Measurements from ENCODE around the gene RNU1-1.
"Not testable (repeated sequence)": the region's sequence is repeated elsewhere in the genome, so short reads cannot be mapped to it uniquely, and the experiment has no call there.

Gene RNU1-1

DNA sequence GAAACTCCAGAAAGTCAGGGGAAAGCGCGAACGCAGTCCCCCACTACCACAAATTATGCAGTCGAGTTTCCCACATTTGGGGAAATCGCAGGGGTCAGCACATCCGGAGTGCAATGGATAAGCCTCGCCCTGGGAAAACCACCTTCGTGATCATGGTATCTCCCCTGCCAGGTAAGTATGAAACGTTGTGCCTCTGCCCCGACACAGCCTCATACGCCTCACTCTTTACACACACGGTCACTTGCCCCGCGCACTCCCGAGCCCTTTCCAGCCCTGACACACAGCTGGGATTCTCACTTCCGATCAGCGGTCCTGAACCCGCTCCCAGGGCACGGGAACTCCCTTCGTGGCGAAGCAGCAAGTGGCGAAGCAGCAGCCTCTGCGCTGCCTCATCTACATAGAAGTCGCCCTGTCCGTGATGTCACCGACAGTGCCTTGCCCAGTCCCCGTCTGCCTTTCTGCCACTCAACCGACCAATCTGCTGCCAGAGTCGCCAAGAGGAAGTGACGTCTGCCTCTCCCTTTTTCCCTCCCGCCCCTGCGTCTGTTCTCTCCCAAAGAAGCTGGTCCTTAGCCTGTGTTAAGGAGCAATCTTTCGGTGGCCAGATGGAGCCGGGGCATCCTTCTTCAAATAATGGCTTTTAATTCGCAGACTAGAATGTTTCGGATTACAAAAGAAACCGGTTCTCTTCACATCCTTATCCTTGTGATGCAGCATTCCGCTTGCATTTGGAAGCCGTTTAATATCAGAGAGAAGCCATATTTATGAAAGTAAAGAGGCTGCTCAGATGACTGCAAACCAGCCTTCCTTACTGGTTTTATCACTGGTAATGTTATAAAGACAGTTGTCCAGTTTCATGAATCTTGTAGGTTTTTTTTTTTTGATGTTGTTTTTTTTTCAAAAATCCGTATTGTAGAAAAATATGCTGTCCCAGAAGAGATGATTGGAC, at the start of gene RNU1-1:
Gene RNU1-1, minus strand, starts transcription at position 179 of the 949 bp plus-strand sequence.
- DNase-seq: peak; percentile 64

DNA sequence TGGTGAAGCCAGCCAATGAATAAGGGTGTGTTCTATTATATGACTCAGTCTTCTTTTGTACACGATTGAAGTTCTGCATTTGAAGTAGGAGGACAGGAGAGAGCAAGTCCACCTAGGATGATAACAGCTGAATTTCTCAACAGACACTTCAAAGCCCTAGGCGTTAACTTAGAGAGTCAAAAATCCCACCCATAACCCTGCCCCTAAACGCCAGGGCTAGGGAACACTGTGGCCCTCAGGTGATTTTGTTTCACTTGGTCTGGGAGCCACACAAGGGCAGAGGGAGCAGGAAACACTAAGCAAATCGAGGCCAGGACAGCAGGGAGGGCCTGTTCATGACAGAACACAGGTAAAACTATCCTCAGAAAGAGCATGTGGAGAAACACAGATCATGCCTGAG, 47.0 kb upstream of the RNU1-1 start:
- DNase-seq: not testable (repeated sequence)

DNA sequence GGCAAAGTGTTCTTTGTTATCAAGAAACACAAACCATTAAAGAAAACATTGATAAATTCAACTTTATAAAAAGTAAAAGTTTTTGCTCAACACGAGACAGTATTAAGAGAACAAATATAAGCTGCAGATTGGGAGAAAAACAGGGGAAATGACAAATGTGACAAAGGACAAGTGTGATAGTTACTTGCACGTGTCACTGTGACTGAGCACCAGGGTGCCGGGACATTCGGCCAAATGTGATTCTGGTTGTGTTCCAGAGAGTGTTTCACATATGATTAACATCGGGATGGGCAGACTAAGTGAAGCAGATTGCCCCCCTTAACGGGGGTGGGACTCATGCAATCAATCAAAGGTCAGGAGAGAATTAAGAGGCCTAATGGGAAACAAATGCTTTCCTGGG, 46.4 kb upstream of the RNU1-1 start:
- not testable (repeated sequence) for DNase-seq

DNA sequence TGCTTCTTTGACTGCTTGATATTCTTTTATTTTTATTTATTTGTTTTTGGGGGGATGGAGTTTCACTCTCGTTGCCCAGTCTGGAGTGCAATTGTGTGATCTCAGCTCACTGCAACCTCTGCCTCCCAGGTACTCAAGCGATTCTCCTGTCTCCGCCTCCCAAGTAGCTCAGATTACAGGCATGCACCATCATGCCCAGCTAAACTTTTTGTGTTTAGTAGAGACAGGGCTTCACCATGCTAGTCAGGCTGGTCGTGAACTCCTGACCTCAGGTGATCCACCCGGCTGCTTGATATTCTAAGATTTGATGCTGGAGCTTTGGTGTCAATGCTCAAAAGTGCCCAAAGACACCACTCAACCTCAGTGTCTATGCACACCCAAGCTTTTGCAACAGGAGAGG, 45.6 kb upstream of the RNU1-1 start:
- DNase-seq: not testable (repeated sequence)

DNA sequence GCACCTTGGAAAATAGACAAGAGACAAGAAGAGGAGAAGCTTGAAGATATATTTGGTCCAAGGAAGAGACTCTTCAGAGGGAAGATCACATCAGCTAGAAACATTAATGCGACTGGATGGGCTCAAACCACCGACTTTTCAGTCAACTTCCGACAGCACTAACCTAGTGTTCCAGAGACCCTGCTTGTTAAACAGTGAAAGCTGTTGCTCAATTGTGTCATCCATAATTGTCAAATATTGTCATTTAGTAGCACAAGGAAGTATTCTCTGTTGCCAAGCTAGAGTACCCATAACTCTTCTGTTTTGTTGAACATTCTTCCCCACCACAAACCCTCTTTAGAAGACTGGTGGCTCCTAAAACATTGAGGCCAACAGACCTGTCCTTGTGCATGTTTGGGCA, 42.9 kb upstream of the RNU1-1 start:
- DNase-seq: not testable (repeated sequence)

DNA sequence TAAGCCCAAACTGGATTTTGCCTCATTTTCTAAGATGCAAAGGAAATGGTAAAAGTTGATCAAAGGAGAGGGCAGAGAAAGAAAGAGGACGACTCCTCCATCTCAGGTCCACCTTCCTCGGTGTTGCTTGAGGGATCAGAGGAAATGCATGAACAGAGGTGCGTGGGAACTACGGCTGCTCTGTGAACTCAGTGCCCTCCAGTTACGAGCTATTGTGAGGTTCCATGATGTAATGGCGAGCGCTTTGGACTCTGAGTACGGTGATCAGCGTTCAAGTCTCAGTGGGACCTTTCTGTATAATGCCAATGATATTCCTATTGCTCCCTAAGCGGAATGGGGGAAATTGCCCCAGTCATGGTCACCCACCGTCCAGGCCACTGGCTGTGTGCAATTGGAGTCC, 39.2 kb upstream of the RNU1-1 start:
- DNase-seq: not testable (repeated sequence)

DNA sequence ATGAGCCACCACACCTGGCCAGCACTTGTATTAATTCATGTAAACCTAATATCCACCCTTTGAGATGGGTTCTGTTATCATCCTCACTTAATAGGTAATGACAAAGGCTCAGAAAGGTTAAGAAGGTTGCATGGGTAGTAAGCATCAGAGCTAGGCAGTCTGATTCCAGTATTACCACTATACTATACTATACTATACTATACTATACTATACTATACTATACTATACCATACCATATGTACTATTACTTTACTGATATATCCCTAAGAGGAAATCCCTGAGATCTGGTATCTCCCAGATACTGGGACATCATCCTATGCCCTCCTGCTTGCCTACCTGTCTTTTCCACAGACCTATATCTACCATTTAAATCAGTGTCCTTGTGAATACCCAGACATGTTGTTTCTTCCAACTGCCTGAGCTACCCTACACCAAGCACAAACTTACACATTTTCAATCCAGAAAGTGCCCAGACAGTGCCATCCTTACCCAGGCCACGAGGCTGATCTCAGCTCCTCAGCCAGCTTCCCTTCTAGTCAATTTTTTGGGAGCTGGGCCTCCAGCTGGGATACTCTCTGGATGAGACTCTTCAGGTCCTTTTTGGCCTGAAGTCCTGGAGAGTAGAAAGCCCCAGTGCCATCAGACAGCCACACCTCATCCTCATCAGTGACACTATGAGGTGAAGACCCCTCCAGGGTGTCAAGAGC, 36.3 kb upstream of the RNU1-1 start:
- DNase-seq: not testable (repeated sequence)

DNA sequence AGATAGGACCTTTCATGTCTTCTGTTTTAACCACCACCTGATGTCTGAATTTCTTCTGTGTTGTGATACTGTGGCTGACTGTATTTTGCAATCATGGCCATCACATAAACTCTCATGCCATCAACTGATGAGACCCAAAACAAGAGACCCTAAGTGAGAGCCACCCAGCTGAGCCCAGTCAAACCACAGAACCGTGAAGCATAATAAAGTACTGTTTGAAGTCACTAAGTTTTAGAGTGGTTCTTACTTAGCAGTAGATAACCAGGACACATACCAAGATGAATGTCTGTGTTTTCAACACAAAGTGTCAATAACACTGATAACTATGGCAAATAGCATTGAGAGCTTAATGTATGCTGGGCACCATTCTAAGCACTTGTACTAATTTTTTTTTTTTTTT, 35.5 kb upstream of the RNU1-1 start:
- DNase-seq: not testable (repeated sequence)

DNA sequence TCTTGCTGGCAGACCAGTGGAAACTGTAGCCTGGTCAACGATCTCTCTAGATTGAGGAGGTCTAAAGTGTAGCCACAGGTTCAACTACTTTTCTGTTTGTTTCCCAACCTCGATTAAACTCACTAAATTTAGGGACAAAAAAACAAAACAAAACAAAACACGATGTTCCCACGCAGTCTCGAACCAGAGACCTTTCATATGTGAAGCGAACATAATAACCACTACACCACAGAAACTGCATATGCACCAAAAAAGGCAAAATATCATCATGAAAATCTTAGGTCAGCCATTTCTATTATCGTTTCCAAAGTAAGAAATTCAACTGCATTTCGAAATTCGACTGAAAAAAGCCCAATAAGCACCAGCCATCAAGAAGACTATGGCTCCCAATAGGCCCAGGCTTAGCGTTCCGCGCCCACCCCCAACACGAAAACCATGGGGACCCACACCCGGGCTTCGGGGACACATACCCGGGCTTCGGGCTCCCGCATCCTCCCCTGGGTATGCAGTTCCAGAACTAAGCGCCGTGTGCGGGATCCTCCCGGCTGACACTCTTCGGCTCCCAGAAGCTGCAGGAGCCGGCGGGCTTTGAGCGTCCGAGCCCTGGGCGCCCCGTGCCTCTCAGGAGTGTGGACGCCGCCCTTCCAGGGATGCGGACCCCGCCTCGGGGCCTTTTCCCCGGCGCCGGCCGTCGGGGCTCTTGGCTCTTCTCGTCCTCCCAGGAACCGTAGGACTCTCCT, 33.6 kb upstream of the RNU1-1 start:
- DNase-seq: not testable (repeated sequence)

DNA sequence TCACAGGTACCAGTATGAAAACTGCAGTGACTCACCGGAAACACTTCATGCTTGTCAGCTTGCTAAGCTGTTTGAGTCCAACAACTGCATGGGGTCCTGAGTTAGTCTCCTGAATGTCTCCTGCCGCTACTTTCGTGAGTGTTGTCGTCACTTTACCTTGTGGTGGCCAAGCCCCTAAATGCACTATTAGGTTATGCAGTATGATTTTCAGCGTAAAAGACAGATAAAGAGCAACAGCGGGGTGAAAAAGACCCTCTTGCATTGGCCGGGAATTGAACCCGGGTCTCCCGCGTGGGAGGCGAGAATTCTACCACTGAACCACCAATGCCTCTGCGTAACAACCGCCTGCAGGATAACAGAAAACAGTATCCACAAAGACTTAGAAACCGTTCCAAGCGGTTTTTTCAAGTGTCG, 31.6 kb upstream of the RNU1-1 start:
- not testable (repeated sequence) for DNase-seq

DNA sequence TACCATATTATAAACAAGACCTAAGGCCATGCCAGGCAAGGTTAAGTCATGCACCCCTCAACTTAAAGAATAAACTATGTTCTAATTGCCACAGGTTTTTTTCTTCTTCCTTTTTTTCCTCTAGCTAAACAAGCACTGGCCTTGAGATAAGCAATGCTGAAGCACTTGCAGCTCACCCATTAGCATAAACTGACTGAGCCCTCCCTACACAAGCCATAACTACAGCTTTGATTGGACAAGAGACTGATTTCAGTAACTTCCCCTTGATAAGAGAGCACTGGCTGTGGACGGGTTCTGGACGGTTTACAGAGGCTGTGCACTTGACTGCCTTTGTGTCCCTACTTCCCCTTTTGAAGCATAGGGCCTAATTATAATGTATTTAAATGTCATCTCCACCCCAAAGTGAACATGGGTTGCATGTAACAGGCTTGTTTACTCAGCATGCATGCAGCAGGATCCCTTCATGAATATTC, 26.4 kb upstream of the RNU1-1 start:
- DNase-seq: not testable (repeated sequence)

DNA sequence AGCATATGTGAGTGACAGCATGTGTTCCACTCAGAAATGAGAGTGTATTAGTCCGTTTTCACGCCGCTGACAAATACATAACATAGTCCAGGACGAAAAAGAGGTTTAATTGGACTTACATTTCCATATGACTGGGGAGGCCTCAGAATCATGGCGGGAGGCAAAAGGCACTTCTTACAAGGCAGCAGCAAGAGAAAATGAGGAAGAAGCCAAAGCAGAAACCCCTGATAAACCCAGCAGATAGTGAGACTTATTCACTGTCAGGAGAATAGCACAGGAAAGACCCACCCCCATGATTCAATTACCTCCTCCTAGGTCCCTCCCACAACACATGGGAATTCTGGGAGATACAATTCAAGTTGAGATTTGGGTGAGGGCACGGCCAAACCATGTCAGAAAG, 23.4 kb upstream of the RNU1-1 start:
- not testable (repeated sequence) for DNase-seq

DNA sequence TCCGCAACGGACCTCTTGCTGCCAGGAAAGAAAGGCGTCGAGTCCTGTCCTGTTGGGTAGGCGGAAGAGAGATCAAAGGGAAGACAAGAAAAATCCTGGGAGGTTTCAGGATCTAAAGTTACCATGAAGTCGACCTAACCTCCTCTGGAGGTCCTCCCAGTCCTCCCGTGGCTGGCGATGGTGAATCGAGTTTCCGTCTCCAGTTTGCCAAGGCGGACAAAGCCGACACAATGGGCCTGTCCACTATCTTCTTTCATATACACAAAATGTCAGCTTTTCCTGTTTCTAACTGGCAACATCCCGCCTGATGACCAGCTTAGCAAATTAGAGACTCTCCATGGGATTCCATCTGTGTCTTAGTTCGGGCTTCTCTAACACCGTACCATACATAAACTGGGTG, 22.7 kb upstream of the RNU1-1 start:
- DNase-seq: not testable (repeated sequence)

DNA sequence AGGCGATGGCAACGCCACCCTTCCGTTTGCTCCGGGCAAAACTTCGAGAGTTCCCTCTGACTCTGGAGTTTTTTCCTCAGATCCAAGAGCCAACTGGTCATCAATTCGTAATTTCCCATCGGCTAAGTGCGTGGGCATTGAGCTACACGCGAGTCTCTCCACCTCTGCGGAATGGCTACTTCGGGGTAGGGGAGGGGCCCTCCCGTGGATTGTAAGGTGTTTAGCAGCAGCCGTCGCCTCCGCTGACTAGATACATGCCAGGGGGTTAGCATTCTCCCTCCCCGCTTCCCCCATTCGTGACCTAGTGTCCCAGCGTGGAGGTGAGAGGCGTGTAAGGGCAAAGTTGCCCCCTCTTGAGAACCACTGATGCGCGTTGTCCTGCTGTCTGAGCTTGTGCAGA, 21.8 kb upstream of the RNU1-1 start:
- DNase-seq: not testable (repeated sequence)

DNA sequence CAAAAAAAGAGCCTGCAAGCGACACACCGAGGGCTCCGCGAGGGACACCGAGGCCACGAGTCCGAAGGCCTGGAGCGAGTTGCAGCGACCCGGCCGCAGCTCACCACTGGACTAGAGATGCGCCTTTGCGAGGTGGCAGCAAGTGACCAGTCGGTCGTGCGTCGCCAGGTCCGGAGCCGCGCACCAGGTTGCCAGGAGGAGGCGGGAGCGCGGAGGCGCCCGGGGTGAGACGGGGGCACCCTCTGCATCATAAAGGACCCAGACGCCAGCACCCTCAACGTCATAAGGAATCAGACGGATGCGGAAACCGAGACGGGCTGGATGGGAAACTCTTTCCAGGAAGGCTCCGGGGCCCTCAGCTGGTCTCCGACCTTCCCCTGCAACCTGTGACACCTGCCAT, 21.4 kb upstream of the RNU1-1 start:
- not testable (repeated sequence) for DNase-seq

DNA sequence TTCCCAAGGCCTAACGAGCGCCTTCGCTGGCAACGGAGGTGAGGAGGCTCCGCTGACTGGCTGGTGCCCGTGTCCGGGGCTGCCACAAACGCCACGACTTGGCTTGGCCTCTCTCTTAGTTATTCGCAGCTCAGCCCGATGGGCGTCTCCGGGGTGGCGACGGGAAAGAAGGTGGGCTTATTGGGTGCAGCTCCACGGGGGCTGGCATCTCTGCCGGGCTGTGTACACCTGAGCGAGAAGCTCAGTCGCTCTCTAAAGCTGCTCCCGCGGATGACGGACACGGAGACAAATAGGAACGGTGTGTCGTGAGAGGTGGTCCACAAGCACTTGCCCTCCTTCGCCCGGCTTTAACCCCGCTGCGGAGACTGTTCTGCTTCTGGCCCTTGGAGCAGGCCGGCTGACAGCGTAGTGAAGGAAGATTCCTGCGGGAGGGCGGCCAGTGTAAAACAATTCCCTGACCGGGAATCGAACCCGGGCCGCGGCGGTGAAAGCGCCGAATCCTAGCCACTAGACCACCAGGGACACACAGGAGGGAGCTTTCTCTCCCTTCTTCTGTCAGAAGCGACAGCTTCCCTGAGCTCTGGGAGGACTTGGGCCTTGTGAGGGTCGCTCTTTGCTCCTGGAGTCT, 20.9 kb upstream of the RNU1-1 start:
- DNase-seq: not testable (repeated sequence)

DNA sequence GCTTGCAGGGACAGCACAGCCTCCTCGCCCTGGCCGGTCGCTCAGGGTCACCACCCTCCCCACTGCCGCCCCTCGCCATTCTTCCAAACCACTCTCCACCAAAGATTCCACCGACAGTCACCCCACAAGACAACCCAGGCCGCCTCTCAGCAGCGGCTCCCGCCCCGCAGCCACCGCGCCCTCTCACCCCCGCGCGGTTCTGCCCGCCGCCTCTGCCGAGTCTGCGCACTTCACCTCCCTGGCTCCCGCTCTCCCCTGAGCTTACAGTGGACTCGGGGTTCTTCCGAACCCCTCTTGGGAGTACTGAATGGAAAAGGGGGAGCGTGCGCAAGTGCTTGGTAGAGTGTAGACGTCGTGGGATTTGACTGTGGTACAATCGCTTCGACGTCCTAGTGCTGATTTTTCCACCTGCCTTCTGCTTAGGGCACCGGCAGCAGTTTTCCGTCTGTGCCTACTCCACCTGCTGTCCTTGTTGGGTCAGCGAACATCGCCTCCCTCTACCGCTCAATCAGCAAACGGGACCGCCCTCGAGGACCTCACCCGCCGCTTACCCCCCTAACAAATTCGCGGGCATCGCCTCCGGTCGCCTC, 20.2 kb upstream of the RNU1-1 start:
- DNase-seq: not testable (repeated sequence)

DNA sequence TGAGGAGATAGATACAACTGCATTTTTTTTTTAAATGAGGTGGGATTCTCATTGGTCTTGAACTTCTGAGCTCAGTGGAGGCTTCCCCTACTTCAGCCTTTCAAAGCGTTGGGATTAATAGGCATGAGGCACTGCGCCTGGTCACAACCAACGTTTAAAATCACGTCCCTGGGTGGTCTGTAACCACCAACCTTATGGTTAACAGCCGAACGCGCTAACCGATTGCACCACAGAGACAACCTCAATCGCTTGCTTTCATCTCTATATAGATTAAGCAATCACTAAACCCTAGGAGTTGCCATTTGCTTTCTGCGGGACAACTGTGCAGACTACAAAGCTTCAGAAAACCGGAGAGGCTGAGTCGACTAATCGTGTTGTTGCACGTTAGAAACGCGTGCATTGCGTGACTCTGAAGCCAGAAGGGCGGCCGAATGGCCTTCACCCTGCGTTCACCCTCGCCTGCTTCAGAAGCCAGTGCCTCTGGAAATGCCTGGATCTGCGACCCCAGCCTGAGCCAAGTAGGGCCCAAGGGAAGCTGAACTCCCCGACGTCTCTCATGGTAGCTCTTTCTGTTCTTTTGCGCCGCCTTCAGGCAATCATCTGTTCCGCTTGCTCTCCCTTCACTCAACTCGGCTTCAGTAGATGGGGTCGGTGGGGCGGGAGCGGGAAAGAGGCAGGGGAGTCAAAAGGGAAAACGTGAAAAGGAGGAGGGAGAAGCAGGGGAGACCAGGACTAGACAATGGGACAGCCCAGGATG, 18.3 kb upstream of the RNU1-1 start:
- DNase-seq: not testable (repeated sequence)

DNA sequence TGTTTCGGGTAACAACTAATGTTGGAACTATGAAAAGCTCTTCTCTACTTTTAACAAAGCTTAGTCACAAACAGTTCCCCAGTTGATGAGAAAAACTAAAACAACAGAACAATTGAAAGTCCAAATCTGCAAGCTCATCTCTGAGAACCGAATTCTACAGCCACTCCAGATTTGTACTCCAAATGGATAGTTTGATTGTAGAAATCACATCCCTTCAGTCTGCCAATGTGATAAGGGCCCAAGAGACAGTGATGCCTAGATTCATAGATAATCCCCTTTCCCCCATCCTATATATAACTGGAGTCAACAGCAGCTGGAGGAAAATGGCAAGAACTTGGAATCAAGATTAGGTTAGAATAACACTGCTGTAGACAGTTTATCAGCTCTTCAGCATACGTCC, 14.3 kb upstream of the RNU1-1 start:
- not testable (repeated sequence) for DNase-seq

DNA sequence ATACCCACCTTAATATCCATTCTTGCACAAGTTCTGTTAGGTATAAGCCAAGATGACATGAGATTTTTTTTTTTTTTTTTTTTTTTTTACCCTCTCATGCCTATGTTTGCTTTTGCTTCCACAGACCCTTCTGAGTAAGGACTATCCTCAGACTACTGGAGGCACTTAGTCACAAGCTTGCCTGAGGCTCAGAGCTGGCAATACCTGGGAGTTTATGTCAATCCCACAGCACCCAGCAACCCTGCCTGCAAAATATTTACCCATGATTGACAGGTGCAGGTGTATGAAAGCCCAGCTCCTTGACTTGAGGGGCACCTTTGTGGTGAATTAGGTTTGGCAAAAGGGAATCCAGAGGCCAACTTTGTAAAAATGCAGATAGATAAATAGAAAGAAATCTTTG, 11.7 kb upstream of the RNU1-1 start:
- DNase-seq: not testable (repeated sequence)

DNA sequence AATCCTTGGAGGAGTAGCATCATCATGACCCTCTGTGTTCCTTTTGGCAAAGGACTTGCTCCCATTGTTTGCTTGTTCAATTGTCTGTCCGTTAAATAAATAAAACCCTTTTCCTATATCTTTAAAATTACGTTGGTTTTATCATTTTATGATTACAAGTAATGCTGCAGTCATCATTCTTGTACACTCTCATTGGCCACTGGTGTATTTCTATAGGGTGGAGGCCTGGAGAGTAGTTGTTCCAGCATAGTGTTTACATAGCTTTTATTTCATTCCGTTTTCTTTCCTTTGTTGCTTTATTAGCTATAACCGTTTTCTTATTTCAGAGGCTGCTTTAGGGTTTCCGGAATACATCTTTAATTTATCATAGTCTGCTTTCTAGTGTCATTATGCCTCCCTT, 7.6 kb upstream of the RNU1-1 start:
- not testable (repeated sequence) for DNase-seq

DNA sequence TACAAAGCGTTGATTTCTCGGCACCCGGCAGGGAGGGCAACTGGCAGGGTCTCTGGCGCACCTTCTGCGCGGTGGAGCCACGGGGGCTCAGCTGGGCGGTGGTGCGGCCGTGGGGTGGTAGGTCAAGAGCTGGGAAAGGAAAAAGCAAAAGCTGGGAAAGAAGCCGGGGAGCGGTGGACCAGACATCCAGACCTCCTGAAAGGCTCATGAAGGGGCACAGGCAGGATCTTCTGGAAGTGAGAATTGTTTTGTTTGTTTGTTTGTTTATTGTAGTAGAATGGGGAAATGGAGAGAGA, 7.2 kb upstream of the RNU1-1 start:
- DNase-seq: no peak
